ENCODE data around the gene SGK1. TPM values are rescaled to one million over a fixed set of nuclear protein-coding genes. Genes with fewer than 3 reads are reported as not detected.
A peak's percentile ranks its signal among the peaks of the same experiment; 100 is the strongest.

SGK1 gene
- polyA plus RNA-seq, 1 of the 3 experiments (the other 2 are of a cell fraction), result 440 TPM

- TF ChIP-seq, protein P1, sequence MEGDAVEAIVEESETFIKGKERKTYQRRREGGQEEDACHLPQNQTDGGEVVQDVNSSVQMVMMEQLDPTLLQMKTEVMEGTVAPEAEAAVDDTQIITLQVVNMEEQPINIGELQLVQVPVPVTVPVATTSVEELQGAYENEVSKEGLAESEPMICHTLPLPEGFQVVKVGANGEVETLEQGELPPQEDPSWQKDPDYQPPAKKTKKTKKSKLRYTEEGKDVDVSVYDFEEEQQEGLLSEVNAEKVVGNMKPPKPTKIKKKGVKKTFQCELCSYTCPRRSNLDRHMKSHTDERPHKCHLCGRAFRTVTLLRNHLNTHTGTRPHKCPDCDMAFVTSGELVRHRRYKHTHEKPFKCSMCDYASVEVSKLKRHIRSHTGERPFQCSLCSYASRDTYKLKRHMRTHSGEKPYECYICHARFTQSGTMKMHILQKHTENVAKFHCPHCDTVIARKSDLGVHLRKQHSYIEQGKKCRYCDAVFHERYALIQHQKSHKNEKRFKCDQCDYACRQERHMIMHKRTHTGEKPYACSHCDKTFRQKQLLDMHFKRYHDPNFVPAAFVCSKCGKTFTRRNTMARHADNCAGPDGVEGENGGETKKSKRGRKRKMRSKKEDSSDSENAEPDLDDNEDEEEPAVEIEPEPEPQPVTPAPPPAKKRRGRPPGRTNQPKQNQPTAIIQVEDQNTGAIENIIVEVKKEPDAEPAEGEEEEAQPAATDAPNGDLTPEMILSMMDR (IDR thresholded peaks at IDR 0.05), result no peak
- no peak for TF ChIP-seq JUND (IDR thresholded peaks at IDR 0.05)
- TF ChIP-seq RAD21 (IDR thresholded peaks at IDR 0.05; ENCODE audit: low read length), result no peak
- no peak for TF ChIP-seq FOXJ3 (CRISPR knock-in tag; IDR thresholded peaks at IDR 0.05)
These were observed 35.0 kb upstream of the SGK1 start (continued) for GRCh38 chr6:134352786-134353480.

- Histone ChIP-seq H3K4me2 (no peak overlapping the region), H3K9ac (no peak overlapping the region), H3K9me2 (no peaks in the 10 kb centered on the region), H3K27ac (ENCODE audit: low read depth in 2 of 2, low read length in 1 of 2) (peak overlapping the region in 1 of 2 experiments; percentile 80; a peak in 2 of 4 replicates), H3K9me3 (no peaks in the 10 kb centered on the region), H3K4me1 (ENCODE audit: control insufficient read depth in 1 of 2, insufficient read depth in 2 of 2, low read depth in 1 of 2, low read length in 1 of 2) (peaks cover 0 to 5% of the 10 kb centered on the region in 2 experiments; a peak in 1 of 4 replicates), H3F3A (replicated peaks; ENCODE audit: insufficient read depth) (peaks cover 23% of the 10 kb centered on the region), H3K4me3 (ENCODE audit: low read depth in 2 of 2, low read length in 1 of 2) (no peak overlapping the region), H4K20me1 (ENCODE audit: insufficient read depth) (no peaks in the 10 kb centered on the region), H3K79me2 (ENCODE audit: insufficient read depth) (no peaks in the 10 kb centered on the region), H3K27me3 (ENCODE audit: insufficient read depth) (no peaks in the 10 kb centered on the region), H2AFZ (ENCODE audit: low read depth) (no peak overlapping the region), H3K36me3 (replicated peaks in 1 of 2; ENCODE audit: control insufficient read depth in 1 of 2, insufficient read depth in 2 of 2, low read length in 1 of 2) (no peaks in the 10 kb centered on the region)
- no peak for TF ChIP-seq REST (IDR thresholded peaks at IDR 0.05; ENCODE audit: low read depth, low read length)
- no peak for TF ChIP-seq ZBTB33 (IDR thresholded peaks at IDR 0.05; ENCODE audit: borderline replicate concordance, low read depth)
- TF ChIP-seq, protein P2, sequence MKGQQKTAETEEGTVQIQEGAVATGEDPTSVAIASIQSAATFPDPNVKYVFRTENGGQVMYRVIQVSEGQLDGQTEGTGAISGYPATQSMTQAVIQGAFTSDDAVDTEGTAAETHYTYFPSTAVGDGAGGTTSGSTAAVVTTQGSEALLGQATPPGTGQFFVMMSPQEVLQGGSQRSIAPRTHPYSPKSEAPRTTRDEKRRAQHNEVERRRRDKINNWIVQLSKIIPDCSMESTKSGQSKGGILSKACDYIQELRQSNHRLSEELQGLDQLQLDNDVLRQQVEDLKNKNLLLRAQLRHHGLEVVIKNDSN (IDR thresholded peaks at IDR 0.05; ENCODE audit: borderline replicate concordance, low read depth), result no peak
- TF ChIP-seq EP300 (IDR thresholded peaks at IDR 0.05; ENCODE audit: borderline replicate concordance in 1 of 2, low read depth in 1 of 2, low read length in 1 of 2), result no peak
- TF ChIP-seq YY1 (IDR thresholded peaks at IDR 0.05; ENCODE audit: low read depth), result no peak
- TF ChIP-seq RFX5 (IDR thresholded peaks at IDR 0.05; ENCODE audit: low read length), result no peak
- no peak for TF ChIP-seq GABPA (IDR thresholded peaks at IDR 0.05; ENCODE audit: low read depth)
- no peak for TF ChIP-seq RCOR1 (IDR thresholded peaks at IDR 0.05; ENCODE audit: low read length)
- TF ChIP-seq EZH2phosphoT487 (IDR thresholded peaks at IDR 0.05; ENCODE audit: borderline replicate concordance, low read depth), result no peak
- TF ChIP-seq SIN3A (IDR thresholded peaks at IDR 0.05; ENCODE audit: borderline replicate concordance, low read depth, low read length), result no peak
- TF ChIP-seq TCF12 (IDR thresholded peaks at IDR 0.05), result no peak
- no peak for TF ChIP-seq NFIC (IDR thresholded peaks at IDR 0.05; ENCODE audit: borderline replicate concordance)
- no peak for TF ChIP-seq RAD21 (IDR thresholded peaks at IDR 0.05; ENCODE audit: low read length)
- ChIA-PET POLR2A (no interaction called here), CTCF (interaction anchor here (0.9 to 1.1 kb wide), 2 partner anchors 178 to 289 kb away, joined by 3 to 4 read pairs; no protein-coding TSS in a partner anchor)
- 92% methylated on average over 7 of the region's 7 CpGs for WGBS (ENCODE audit: low lambda C conversion rate)
- DNase-seq, result no peak
These were observed 33.9 kb upstream of the SGK1 start for GRCh38 chr6:134351615-134352474.

Data from SK-N-SH (cell line).